ENCODE measurements around the gene EIF1AD.

The EIF1AD gene

DNA sequence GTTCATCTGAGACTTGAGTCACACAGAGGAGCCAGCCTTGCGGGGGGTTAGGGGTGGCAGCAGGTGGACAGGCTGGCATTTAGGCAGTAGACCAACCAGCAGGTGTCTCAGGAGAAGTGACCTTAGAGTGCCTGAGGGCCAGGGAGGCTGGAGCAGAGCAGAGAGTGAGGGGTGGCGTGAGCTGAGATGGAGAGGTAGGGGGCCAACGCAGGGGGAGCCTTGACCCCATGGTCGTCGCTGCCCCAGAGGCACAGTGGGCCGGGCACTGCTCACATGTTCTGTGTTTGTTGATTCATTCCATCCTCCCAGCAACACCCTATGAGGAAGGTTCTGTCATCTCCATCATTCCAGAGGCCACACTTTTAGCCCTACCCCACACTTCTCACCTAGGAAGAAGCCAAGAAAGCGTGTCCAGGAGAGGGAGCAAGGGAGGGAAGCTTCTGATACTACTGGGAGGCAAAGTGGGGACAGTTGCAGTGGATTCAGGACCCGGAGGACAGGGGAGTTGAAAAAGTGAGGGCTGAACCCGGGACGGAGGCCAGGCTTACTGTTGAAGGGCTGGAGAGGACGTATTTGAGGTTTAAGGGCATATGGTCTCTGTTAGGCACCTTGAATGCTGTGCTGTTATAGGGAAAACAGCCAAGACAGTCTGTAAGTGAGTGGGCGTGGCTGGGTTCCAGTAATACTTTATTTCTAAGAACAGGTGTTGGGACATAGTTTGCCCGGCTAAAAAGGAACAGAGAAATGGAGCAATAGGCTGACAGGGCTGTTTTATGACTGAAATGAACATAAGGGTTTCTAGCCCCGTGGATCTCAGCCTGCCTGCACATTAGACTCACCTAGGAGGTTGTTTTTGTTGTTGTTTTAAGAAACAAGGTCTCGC lies 33.1 kb downstream of the EIF1AD start:
- no peak overlapping the region for H3K23ac ChIP-seq (ENCODE audit: low read length in 2 of 2)
- no peak overlapping the region for H3K4ac ChIP-seq (ENCODE audit: low read depth in 1 of 2, low read length in 2 of 2)
- H2BK120ac ChIP-seq (ENCODE audit: low read depth, low read length) = no peak overlapping the region
- no peak overlapping the region for H3K9ac ChIP-seq (ENCODE audit: low read length)
- H2BK12ac ChIP-seq (ENCODE audit: low read length in 2 of 2) = no peak overlapping the region
- H3K27ac ChIP-seq (ENCODE audit: low read length, poor library complexity, severe bottlenecking) = no peak overlapping the region
- H2AK5ac ChIP-seq (ENCODE audit: low read length, severe bottlenecking) = no peak overlapping the region
- no peak overlapping the region for H2AFZ ChIP-seq (ENCODE audit: low read depth, low read length)
- no peak overlapping the region for H4K8ac ChIP-seq (ENCODE audit: low read length)
- H3K79me1 ChIP-seq (replicated peaks; ENCODE audit: low read length, poor library complexity, severe bottlenecking) = peaks cover 56% of the 10 kb centered on the region
- H4K91ac ChIP-seq (ENCODE audit: low read length) = no peak overlapping the region
- H3K4me3 ChIP-seq (ENCODE audit: insufficient read depth in 1 of 2, low read depth in 1 of 2, low read length in 2 of 2) = no peak overlapping the region
- peaks cover 74 to 85% of the 10 kb centered on the region in 2 experiments for H3K36me3 ChIP-seq (ENCODE audit: control insufficient read depth in 1 of 2, insufficient read depth in 2 of 2, low read depth in 1 of 2, low read length in 2 of 2)
- no peak for DNase-seq
- no peak overlapping the region for H3K4me2 ChIP-seq (ENCODE audit: low read length, poor library complexity, severe bottlenecking)
- no peak overlapping the region for H2BK5ac ChIP-seq (ENCODE audit: low read depth, low read length, poor library complexity, severe bottlenecking)
- H3K14ac ChIP-seq (ENCODE audit: low read length in 2 of 2) = no peak overlapping the region
- no peak overlapping the region for H2BK15ac ChIP-seq (ENCODE audit: low read depth, poor library complexity, severe bottlenecking)
- H3K18ac ChIP-seq (ENCODE audit: low read depth in 1 of 2, low read length in 2 of 2) = no peak overlapping the region
- peaks cover 5% of the 10 kb centered on the region for H3K4me1 ChIP-seq (ENCODE audit: control insufficient read depth, insufficient read depth, low read depth, low read length)
- no peaks in the 10 kb centered on the region for H3K27me3 ChIP-seq (ENCODE audit: control insufficient read depth in 1 of 2, insufficient read depth in 1 of 2, low read length in 2 of 2)
- 95% methylated on average over 11 of the region's 15 CpGs for WGBS
- H3K9me3 ChIP-seq (ENCODE audit: control insufficient read depth, low read length) = no peaks in the 10 kb centered on the region

DNA sequence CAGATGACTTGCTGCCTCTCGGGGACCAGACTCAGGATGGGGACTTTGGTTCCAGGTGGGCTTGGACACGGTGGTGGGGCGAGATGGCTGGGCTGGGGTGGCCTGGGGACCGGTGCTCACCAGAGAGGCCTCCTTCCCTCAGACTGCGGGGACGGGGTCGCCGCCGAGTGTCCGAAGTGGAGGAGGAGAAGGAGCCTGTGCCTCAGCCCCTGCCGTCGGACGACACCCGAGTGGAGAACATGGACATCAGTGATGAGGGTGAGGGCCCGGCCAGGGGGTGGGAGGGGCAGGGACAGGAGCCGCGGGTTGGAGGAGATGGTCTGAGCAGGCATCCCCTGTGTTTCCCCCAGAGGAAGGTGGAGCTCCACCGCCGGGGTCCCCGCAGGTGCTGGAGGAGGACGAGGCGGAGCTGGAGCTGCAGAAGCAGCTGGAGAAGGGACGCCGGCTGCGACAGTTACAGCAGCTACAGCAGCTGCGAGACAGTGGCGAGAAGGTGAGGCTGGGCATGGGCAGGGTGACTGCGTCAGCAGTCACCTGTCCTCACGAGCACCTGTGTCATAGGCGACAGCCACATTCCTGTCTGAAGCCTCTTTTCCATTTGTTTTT lies 34.5 kb downstream of the EIF1AD start:
- H3K9ac ChIP-seq (ENCODE audit: low read length) = no peak overlapping the region
- H3K18ac ChIP-seq (ENCODE audit: low read depth in 1 of 2, low read length in 2 of 2) = no peak overlapping the region
- no peak overlapping the region for H3K4ac ChIP-seq (ENCODE audit: low read depth in 1 of 2, low read length in 2 of 2)
- H3K23ac ChIP-seq (ENCODE audit: low read length in 2 of 2) = no peak overlapping the region
- WGBS = 96% methylated on average over 30 of the region's 30 CpGs
- no peak overlapping the region for H3K27ac ChIP-seq (ENCODE audit: low read length, poor library complexity, severe bottlenecking)
- peaks cover 53% of the 10 kb centered on the region for H3K79me1 ChIP-seq (replicated peaks; ENCODE audit: low read length, poor library complexity, severe bottlenecking)
- H3K9me3 ChIP-seq (ENCODE audit: control insufficient read depth, low read length) = no peaks in the 10 kb centered on the region
- H2AK5ac ChIP-seq (ENCODE audit: low read length, severe bottlenecking) = no peak overlapping the region
- H3K4me2 ChIP-seq (ENCODE audit: low read length, poor library complexity, severe bottlenecking) = no peak overlapping the region
- peaks cover 12% of the 10 kb centered on the region for H3K4me1 ChIP-seq (ENCODE audit: control insufficient read depth, insufficient read depth, low read depth, low read length)
- no peak overlapping the region for H2BK5ac ChIP-seq (ENCODE audit: low read depth, low read length, poor library complexity, severe bottlenecking)
- no peak for DNase-seq
- no peak overlapping the region for H2BK120ac ChIP-seq (ENCODE audit: low read depth, low read length)
- no peak overlapping the region for H4K91ac ChIP-seq (ENCODE audit: low read length)
- H2BK15ac ChIP-seq (ENCODE audit: low read depth, poor library complexity, severe bottlenecking) = no peak overlapping the region
- no peaks in the 10 kb centered on the region for H3K27me3 ChIP-seq (ENCODE audit: control insufficient read depth in 1 of 2, insufficient read depth in 1 of 2, low read length in 2 of 2)
- H2BK12ac ChIP-seq (ENCODE audit: low read length in 2 of 2) = no peak overlapping the region
- H3K36me3 ChIP-seq (ENCODE audit: control insufficient read depth in 1 of 2, insufficient read depth in 2 of 2, low read depth in 1 of 2, low read length in 2 of 2) = peaks cover 71 to 78% of the 10 kb centered on the region in 2 experiments
- no peak overlapping the region for H3K4me3 ChIP-seq (ENCODE audit: insufficient read depth in 1 of 2, low read depth in 1 of 2, low read length in 2 of 2)
- no peak overlapping the region for H3K14ac ChIP-seq (ENCODE audit: low read length in 2 of 2)
- H4K8ac ChIP-seq (ENCODE audit: low read length) = no peak overlapping the region
- H2AFZ ChIP-seq (ENCODE audit: low read depth, low read length) = no peak overlapping the region

DNA sequence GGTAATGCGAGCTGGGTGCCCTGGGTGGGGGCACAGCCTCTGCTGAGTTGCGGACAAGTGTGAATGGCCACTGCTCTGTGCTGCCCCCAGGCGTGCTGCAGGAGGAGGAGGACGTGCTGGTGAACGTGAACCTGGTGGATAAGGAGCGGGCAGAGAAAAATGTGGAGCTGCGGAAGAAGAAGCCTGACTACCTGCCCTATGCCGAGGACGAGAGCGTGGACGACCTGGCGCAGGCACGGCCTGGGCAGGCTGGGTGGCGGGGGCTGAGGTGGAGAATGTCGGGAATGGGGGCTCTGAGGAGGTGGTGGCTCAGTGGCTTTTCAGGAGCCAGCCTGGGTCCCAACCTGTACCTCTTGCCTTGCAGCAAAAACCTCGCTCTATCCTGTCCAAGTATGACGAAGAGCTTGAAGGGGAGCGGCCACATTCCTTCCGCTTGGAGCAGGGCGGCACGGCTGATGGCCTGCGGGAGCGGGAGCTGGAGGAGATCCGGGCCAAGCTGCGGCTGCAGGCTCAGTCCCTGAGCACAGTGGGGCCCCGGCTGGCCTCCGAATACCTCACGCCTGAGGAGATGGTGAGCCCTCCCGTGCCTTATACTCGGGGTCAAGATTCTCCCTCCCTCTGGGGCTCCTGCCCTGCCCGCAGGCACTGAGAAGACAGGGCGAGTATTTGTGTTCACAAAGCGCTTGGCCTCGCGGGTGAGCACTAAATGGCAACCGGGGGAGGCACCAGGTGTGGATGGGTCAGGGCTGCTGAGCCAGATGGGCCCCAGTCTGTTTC lies 35.8 kb downstream of the EIF1AD start:
- Histone ChIP-seq H3K27me3 (ENCODE audit: control insufficient read depth in 1 of 2, insufficient read depth in 1 of 2, low read length in 2 of 2) (no peaks in the 10 kb centered on the region), H2BK5ac (ENCODE audit: low read depth, low read length, poor library complexity, severe bottlenecking) (no peak overlapping the region), H3K23ac (ENCODE audit: low read length in 2 of 2) (no peak overlapping the region), H3K18ac (ENCODE audit: low read depth in 1 of 2, low read length in 2 of 2) (no peak overlapping the region), H2AFZ (ENCODE audit: low read depth, low read length) (no peak overlapping the region), H3K79me1 (replicated peaks; ENCODE audit: low read length, poor library complexity, severe bottlenecking) (peaks cover 50% of the 10 kb centered on the region), H2BK12ac (ENCODE audit: low read length in 2 of 2) (no peak overlapping the region), H3K14ac (ENCODE audit: low read length in 2 of 2) (no peak overlapping the region), H3K9ac (ENCODE audit: low read length) (no peak overlapping the region), H3K4me1 (ENCODE audit: control insufficient read depth, insufficient read depth, low read depth, low read length) (peaks cover 12% of the 10 kb centered on the region), H3K9me3 (ENCODE audit: control insufficient read depth, low read length) (no peaks in the 10 kb centered on the region), H4K91ac (ENCODE audit: low read length) (no peak overlapping the region), H3K27ac (ENCODE audit: low read length, poor library complexity, severe bottlenecking) (no peak overlapping the region), H3K4ac (ENCODE audit: low read depth in 1 of 2, low read length in 2 of 2) (no peak overlapping the region), H2AK5ac (ENCODE audit: low read length, severe bottlenecking) (no peak overlapping the region), H2BK15ac (ENCODE audit: low read depth, poor library complexity, severe bottlenecking) (no peak overlapping the region), H4K8ac (ENCODE audit: low read length) (no peak overlapping the region), H3K4me3 (ENCODE audit: insufficient read depth in 1 of 2, low read depth in 1 of 2, low read length in 2 of 2) (no peak overlapping the region), H3K4me2 (ENCODE audit: low read length, poor library complexity, severe bottlenecking) (no peak overlapping the region), H2BK120ac (ENCODE audit: low read depth, low read length) (no peak overlapping the region), H3K36me3 (ENCODE audit: control insufficient read depth in 1 of 2, insufficient read depth in 2 of 2, low read depth in 1 of 2, low read length in 2 of 2) (peaks cover 69 to 71% of the 10 kb centered on the region in 2 experiments)
- 97% methylated on average over 36 of the region's 36 CpGs for WGBS
- no peak for DNase-seq

DNA sequence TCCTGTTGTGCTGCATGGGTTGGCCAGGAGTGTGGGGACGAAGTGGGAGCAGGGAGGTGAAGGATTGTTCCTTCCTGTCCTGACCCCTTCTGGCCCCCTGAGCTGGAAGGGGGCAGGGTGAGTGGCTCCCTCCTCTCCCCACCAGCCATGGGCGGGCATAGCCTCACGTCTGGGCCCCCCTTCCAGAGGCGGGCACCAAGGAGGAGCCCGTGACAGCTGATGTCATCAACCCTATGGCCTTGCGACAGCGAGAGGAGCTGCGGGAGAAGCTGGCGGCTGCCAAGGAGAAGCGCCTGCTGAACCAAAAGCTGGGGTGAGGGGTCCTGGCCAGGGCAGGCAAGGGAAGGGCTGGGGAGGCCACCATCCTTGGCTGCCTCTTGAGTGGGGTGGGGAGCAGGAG lies 37.1 kb downstream of the EIF1AD start:
- peaks cover 43% of the 10 kb centered on the region for H3K79me1 ChIP-seq (replicated peaks; ENCODE audit: low read length, poor library complexity, severe bottlenecking)
- WGBS = 92% methylated on average over 10 of the region's 10 CpGs
- H3K9ac ChIP-seq (ENCODE audit: low read length) = no peak overlapping the region
- H3K14ac ChIP-seq (ENCODE audit: low read length in 2 of 2) = no peak overlapping the region
- peaks cover 62 to 63% of the 10 kb centered on the region in 2 experiments for H3K36me3 ChIP-seq (ENCODE audit: control insufficient read depth in 1 of 2, insufficient read depth in 2 of 2, low read depth in 1 of 2, low read length in 2 of 2)
- no peak for DNase-seq
- H2AFZ ChIP-seq (ENCODE audit: low read depth, low read length) = no peak overlapping the region
- no peak overlapping the region for H3K4me2 ChIP-seq (ENCODE audit: low read length, poor library complexity, severe bottlenecking)
- H3K4me3 ChIP-seq (ENCODE audit: insufficient read depth in 1 of 2, low read depth in 1 of 2, low read length in 2 of 2) = no peak overlapping the region
- H2BK15ac ChIP-seq (ENCODE audit: low read depth, poor library complexity, severe bottlenecking) = no peak overlapping the region
- H2BK5ac ChIP-seq (ENCODE audit: low read depth, low read length, poor library complexity, severe bottlenecking) = no peak overlapping the region
- no peak overlapping the region for H2AK5ac ChIP-seq (ENCODE audit: low read length, severe bottlenecking)
- no peak overlapping the region for H2BK120ac ChIP-seq (ENCODE audit: low read depth, low read length)
- H3K18ac ChIP-seq (ENCODE audit: low read depth in 1 of 2, low read length in 2 of 2) = no peak overlapping the region
- H4K91ac ChIP-seq (ENCODE audit: low read length) = no peak overlapping the region
- H3K4ac ChIP-seq (ENCODE audit: low read depth in 1 of 2, low read length in 2 of 2) = no peak overlapping the region
- H2BK12ac ChIP-seq (ENCODE audit: low read length in 2 of 2) = no peak overlapping the region
- H3K23ac ChIP-seq (ENCODE audit: low read length in 2 of 2) = no peak overlapping the region
- H3K9me3 ChIP-seq (ENCODE audit: control insufficient read depth, low read length) = no peaks in the 10 kb centered on the region
- no peaks in the 10 kb centered on the region for H3K27me3 ChIP-seq (ENCODE audit: control insufficient read depth in 1 of 2, insufficient read depth in 1 of 2, low read length in 2 of 2)
- H4K8ac ChIP-seq (ENCODE audit: low read length) = no peak overlapping the region
- peaks cover 13% of the 10 kb centered on the region for H3K4me1 ChIP-seq (ENCODE audit: control insufficient read depth, insufficient read depth, low read depth, low read length)
- H3K27ac ChIP-seq (ENCODE audit: low read length, poor library complexity, severe bottlenecking) = no peak overlapping the region

Data from mesenchymal stem cell (in vitro differentiated cells and primary cell).